ENCODE results near the gene IFT80.
A peak's percentile ranks its signal among the peaks of the same experiment; 100 is the strongest.

IFT80 gene

GRCh38 chr3:160403796-160404470, 4.9 kb upstream of the IFT80 start:
- Histone ChIP-seq H3F3A (ENCODE audit: insufficient read depth, low read length) (peaks cover 7% of the 10 kb centered on the region; the same call in 1 of the 2 replicates), H3K9ac (ENCODE audit: low read length) (peak overlapping the region; percentile 90), H3K27ac (ENCODE audit: low read depth, low read length, poor library complexity, severe bottlenecking) (peak overlapping the region; percentile 89), H3K27me3 (ENCODE audit: insufficient read depth, low read length) (no peaks in the 10 kb centered on the region), H3K4me1 (ENCODE audit: insufficient read depth, low read length, severe bottlenecking) (peaks cover 36% of the 10 kb centered on the region), H3K79me2 (ENCODE audit: insufficient read depth, low read length) (peaks cover 95% of the 10 kb centered on the region), H3K4me2 (ENCODE audit: low read length) (peak overlapping the region; percentile 93), H3K9me2 (ENCODE audit: low read depth, low read length) (no peaks in the 10 kb centered on the region), H4K20me1 (ENCODE audit: insufficient read depth, low read length) (no peaks in the 10 kb centered on the region; the same call in 1 of the 2 replicates), H3K4me3 (ENCODE audit: low read depth, low read length, poor library complexity, severe bottlenecking) (peak overlapping the region; percentile 84), H3K9me3 (ENCODE audit: low read length) (no peaks in the 10 kb centered on the region), H3K36me3 (ENCODE audit: insufficient read depth, low read length) (peaks cover 92% of the 10 kb centered on the region), H2AFZ (ENCODE audit: low read length) (no peak overlapping the region)
- TF ChIP-seq CTCF (IDR thresholded peaks at IDR 0.05; ENCODE audit: low read length) (no peak), EZH2 (IDR thresholded peaks at IDR 0.05; ENCODE audit: borderline replicate concordance, low read length) (no peak)

- Histone ChIP-seq H3F3A (ENCODE audit: insufficient read depth, low read length) (peaks cover 2% of the 10 kb centered on the region; the same call in 1 of the 2 replicates), H3K27me3 (ENCODE audit: insufficient read depth, low read length) (no peaks in the 10 kb centered on the region), H3K4me1 (ENCODE audit: insufficient read depth, low read length, severe bottlenecking) (peaks cover 41% of the 10 kb centered on the region), H3K27ac (ENCODE audit: low read depth, low read length, poor library complexity, severe bottlenecking) (peak overlapping the region; percentile 89), H3K36me3 (ENCODE audit: insufficient read depth, low read length) (peaks cover 84% of the 10 kb centered on the region), H2AFZ (ENCODE audit: low read length) (no peak overlapping the region), H3K9ac (ENCODE audit: low read length) (peak overlapping the region; percentile 90), H3K4me2 (ENCODE audit: low read length) (peak overlapping the region; percentile 93), H3K4me3 (ENCODE audit: low read depth, low read length, poor library complexity, severe bottlenecking) (peak overlapping the region; percentile 84), H4K20me1 (ENCODE audit: insufficient read depth, low read length) (no peaks in the 10 kb centered on the region; the same call in 1 of the 2 replicates), H3K9me2 (ENCODE audit: low read depth, low read length) (no peaks in the 10 kb centered on the region), H3K9me3 (ENCODE audit: low read length) (no peaks in the 10 kb centered on the region), H3K79me2 (ENCODE audit: insufficient read depth, low read length) (peaks cover 96% of the 10 kb centered on the region)
- no peak for TF ChIP-seq EZH2 (IDR thresholded peaks at IDR 0.05; ENCODE audit: borderline replicate concordance, low read length)
- TF ChIP-seq CTCF (IDR thresholded peaks at IDR 0.05; ENCODE audit: low read length), result no peak
Observed at GRCh38 chr3:160403028-160403545, 4.1 kb upstream of the IFT80 start.

- H3K79me2 ChIP-seq (ENCODE audit: insufficient read depth, low read length), result peaks cover 93% of the 10 kb centered on the region
- H3K27ac ChIP-seq (ENCODE audit: low read depth, low read length, poor library complexity, severe bottlenecking), result peak overlapping the region; percentile 89
- TF ChIP-seq EZH2 (IDR thresholded peaks at IDR 0.05; ENCODE audit: borderline replicate concordance, low read length) (no peak), CTCF (IDR thresholded peaks at IDR 0.05; ENCODE audit: low read length) (no peak)
- H4K20me1 ChIP-seq (ENCODE audit: insufficient read depth, low read length), result no peaks in the 10 kb centered on the region; the same call in 1 of the 2 replicates
- peak overlapping the region; percentile 90 for H3K9ac ChIP-seq (ENCODE audit: low read length)
- no peak overlapping the region for H2AFZ ChIP-seq (ENCODE audit: low read length)
- peaks cover 47% of the 10 kb centered on the region for H3K4me1 ChIP-seq (ENCODE audit: insufficient read depth, low read length, severe bottlenecking)
- H3K9me2 ChIP-seq (ENCODE audit: low read depth, low read length), result no peaks in the 10 kb centered on the region
- peak overlapping the region; percentile 84 for H3K4me3 ChIP-seq (ENCODE audit: low read depth, low read length, poor library complexity, severe bottlenecking)
- no peaks in the 10 kb centered on the region for H3K9me3 ChIP-seq (ENCODE audit: low read length)
- H3F3A ChIP-seq (ENCODE audit: insufficient read depth, low read length), result no peaks in the 10 kb centered on the region
- H3K27me3 ChIP-seq (ENCODE audit: insufficient read depth, low read length), result no peaks in the 10 kb centered on the region
- peaks cover 77% of the 10 kb centered on the region for H3K36me3 ChIP-seq (ENCODE audit: insufficient read depth, low read length)
- peak overlapping the region; percentile 93 for H3K4me2 ChIP-seq (ENCODE audit: low read length)
Observed at GRCh38 chr3:160402221-160403027, 3.4 kb upstream of the IFT80 start.

All from OCI-LY1 (cell line).